ENCODE data around the gene RUFY1. TPM values are rescaled to one million over a fixed set of nuclear protein-coding genes. Genes with fewer than 3 reads are reported as not detected.

The RUFY1 gene
- total RNA-seq, 1 experiment from 2014 or later, result 45.7 TPM

DNA sequence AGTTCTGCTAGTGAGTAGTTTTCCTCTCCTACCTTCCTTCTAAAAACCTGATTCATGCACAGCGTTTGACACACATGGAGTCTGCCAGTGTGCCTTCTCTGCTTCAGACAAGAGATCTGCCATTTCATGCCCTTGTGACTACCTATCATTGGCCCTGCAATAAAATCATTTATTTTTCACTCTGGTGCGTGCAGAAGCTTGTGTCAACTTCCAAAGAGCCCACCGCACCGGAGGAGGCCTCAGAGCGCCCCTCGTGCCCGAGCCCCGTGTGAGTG, 59.4 kb downstream of the RUFY1 start:
- Histone ChIP-seq H3K9ac (ENCODE audit: extremely low read depth, insufficient read length, low read length) (no peak overlapping the region), H3K23ac (ENCODE audit: insufficient read length, low read depth, low read length) (no peak overlapping the region), H2BK15ac (ENCODE audit: low read depth, low read length) (no peak overlapping the region), H2AK5ac (ENCODE audit: insufficient read length, low read length) (no peak overlapping the region), H3K79me2 (ENCODE audit: insufficient read depth, low read length) (no peaks in the 10 kb centered on the region), H2AFZ (ENCODE audit: low read length) (no peak overlapping the region), H3T11ph (ENCODE audit: low read length) (no peak overlapping the region), H3K27ac (ENCODE audit: insufficient read length, low read depth, low read length) (no peak overlapping the region), H3K9me3 (ENCODE audit: control insufficient read depth, low read depth, low read length) (no peaks in the 10 kb centered on the region), H2BK20ac (ENCODE audit: low read depth, low read length, poor library complexity, severe bottlenecking) (no peak overlapping the region), H3K14ac (ENCODE audit: insufficient read depth, low read length) (no peak overlapping the region), H3K56ac (ENCODE audit: insufficient read length, low read depth, low read length) (no peak overlapping the region), H2BK120ac (ENCODE audit: low read depth, low read length, poor library complexity, severe bottlenecking) (no peak overlapping the region), H4K91ac (ENCODE audit: insufficient read length, low read depth, low read length) (no peak overlapping the region), H3K79me1 (ENCODE audit: insufficient read depth, low read depth, low read length, poor library complexity, severe bottlenecking) (no peaks in the 10 kb centered on the region), H4K5ac (ENCODE audit: insufficient read length, low read depth, low read length) (no peak overlapping the region), H3K4ac (ENCODE audit: low read depth, low read length) (no peak overlapping the region), H3K4me2 (ENCODE audit: insufficient read depth, insufficient read length, low read length) (no peak overlapping the region), H2BK5ac (ENCODE audit: insufficient read length, low read length) (no peak overlapping the region), H4K8ac (replicated peaks; ENCODE audit: insufficient read length, low read depth, low read length) (no peak overlapping the region), H2BK12ac (ENCODE audit: insufficient read length, low read depth, low read length) (no peak overlapping the region), H4K20me1 (ENCODE audit: control insufficient read depth, insufficient read depth, insufficient read length) (no peaks in the 10 kb centered on the region), H3K4me1 (ENCODE audit: insufficient read depth, low read length) (no peaks in the 10 kb centered on the region), H3K23me2 (ENCODE audit: insufficient read length, low read depth, low read length, poor library complexity, severe bottlenecking) (no peaks in the 10 kb centered on the region), H3K18ac (ENCODE audit: insufficient read length, low read depth, low read length) (no peak overlapping the region), H3K27me3 (ENCODE audit: insufficient read depth, low read length) (no peaks in the 10 kb centered on the region)
- no CpG with 5 or more reads among the region's 8 CpGs for WGBS (ENCODE audit: extremely low coverage, insufficient read length, low lambda C conversion rate)
- TF ChIP-seq, protein P1, sequence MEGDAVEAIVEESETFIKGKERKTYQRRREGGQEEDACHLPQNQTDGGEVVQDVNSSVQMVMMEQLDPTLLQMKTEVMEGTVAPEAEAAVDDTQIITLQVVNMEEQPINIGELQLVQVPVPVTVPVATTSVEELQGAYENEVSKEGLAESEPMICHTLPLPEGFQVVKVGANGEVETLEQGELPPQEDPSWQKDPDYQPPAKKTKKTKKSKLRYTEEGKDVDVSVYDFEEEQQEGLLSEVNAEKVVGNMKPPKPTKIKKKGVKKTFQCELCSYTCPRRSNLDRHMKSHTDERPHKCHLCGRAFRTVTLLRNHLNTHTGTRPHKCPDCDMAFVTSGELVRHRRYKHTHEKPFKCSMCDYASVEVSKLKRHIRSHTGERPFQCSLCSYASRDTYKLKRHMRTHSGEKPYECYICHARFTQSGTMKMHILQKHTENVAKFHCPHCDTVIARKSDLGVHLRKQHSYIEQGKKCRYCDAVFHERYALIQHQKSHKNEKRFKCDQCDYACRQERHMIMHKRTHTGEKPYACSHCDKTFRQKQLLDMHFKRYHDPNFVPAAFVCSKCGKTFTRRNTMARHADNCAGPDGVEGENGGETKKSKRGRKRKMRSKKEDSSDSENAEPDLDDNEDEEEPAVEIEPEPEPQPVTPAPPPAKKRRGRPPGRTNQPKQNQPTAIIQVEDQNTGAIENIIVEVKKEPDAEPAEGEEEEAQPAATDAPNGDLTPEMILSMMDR (conservative IDR thresholded peaks at IDR 0.05), result no peak
- peaks cover 1% of the 10 kb centered on the region for H3K27me3 Mint-ChIP-seq (ENCODE audit: low read depth)
- no peaks in the 10 kb centered on the region; a peak in 1 of 5 replicates for H3K9me3 Mint-ChIP-seq
- peaks cover 14 to 17% of the 10 kb centered on the region in 2 experiments for H3K4me1 Mint-ChIP-seq
- peak overlapping the region in 1 of 3 experiments; percentile 71; a peak in 2 of 7 replicates for H3K27ac Mint-ChIP-seq
- peaks cover 36 to 94% (median 73%) of the 10 kb centered on the region in 3 experiments for H3K36me3 Mint-ChIP-seq (ENCODE audit: insufficient read depth in 1 of 3, low read depth in 3 of 3)
- no peak for DNase-seq
- H3K4me3 Mint-ChIP-seq, result no peak overlapping the region

Measured in H9 (cell line).